ENCODE measurements around the gene RELN.
"Not testable (repeated sequence)": the region's sequence is repeated elsewhere in the genome, so short reads cannot be mapped to it uniquely, and the experiment has no call there.

The RELN gene

GRCh38 chr7:103940382-103941268, 48.8 kb downstream of the RELN start:
- DNase-seq, result no peak

DNA sequence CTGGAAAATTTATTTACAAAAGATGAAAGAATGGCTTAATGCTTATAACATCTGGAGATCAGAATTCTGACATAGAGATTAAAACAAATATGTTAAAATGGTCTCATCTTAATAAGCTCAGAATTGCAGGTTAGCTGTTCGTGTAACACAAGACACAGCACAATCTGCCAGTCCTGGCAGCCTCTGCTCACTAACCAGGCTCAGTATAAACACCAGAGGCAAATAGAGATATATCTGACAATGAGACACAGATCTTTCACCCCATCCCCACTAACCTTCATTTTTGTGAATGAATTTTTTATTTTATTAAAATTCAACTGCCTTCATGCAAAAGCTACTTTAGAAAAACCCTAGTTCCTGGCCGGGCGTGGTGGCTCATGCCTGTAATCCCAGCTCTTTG, 51.8 kb downstream of the RELN start:
- DNase-seq, result no peak

DNA sequence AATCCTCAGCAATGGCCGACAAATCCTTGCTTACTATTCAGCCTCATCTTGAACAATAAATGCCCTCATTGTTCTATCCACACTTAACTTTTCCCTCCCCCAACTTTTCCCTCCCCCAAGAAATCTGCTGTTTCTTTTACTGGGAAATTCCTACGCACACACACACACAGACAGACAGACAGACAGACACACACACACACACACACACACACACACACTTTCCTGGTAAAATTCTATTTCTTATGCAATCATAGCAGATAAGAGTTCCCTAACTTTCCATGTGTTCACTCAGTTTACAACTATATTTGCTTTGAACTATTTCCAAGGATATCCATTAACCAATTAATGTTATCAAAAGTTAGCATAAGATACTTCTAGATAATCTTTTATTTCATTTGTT, 52.9 kb downstream of the RELN start:
- no peak for DNase-seq

GRCh38 chr7:103934508-103934907, 55.0 kb downstream of the RELN start:
- DNase-seq, result no peak

GRCh38 chr7:103932389-103932788, 57.1 kb downstream of the RELN start:
- DNase-seq, result no peak

- no peak for DNase-seq
Measured at GRCh38 chr7:103929901-103930311, 59.6 kb downstream of the RELN start.

DNA sequence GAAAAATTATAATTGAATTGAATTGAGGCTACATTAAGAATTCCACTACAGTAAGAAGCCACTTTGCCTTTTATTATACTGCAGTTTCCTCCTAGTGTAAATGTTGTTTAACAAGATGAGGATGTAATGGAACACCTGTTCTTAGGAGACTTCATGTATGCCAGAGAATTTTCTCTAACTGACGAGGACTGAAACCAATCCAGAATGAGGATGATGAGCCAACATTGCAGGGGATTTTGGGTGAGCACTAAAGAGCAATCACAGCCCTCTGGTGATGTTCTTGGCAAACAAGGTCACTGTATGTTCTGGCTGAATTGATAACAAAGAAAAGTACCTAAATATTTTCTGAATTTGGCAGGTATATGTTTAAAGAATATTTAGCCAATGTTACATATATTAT, 60.9 kb downstream of the RELN start:
- no peak for DNase-seq

GRCh38 chr7:103924184-103924583, 65.3 kb downstream of the RELN start:
- no peak for DNase-seq

GRCh38 chr7:103922407-103922806, 67.1 kb downstream of the RELN start:
- no peak for DNase-seq

DNA sequence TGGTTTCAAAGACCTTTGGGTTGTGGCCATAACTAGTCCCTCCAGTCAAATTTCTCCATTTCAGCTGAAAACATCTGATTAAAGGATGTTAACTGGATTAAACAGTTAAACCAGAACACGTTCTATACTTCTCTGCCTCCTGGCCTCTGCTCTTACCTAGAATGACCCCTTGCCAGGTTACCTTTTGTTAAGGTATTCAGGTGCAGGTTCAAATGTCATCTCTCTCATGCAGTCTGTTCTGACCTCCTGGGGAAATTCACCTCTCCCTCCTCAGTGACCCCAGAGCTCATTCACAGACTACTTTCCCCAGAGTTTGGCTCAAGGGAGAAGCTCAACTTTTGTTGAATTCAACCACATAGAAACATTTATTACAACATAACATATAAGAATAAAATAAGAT, 67.8 kb downstream of the RELN start:
- no peak for DNase-seq

- no peak for DNase-seq
Measured at GRCh38 chr7:103919272-103919868, 70.1 kb downstream of the RELN start.

GRCh38 chr7:103918631-103919271, 70.7 kb downstream of the RELN start:
- no peak for DNase-seq

GRCh38 chr7:103915680-103916357, 73.6 kb downstream of the RELN start:
- DNase-seq, result no peak

DNA sequence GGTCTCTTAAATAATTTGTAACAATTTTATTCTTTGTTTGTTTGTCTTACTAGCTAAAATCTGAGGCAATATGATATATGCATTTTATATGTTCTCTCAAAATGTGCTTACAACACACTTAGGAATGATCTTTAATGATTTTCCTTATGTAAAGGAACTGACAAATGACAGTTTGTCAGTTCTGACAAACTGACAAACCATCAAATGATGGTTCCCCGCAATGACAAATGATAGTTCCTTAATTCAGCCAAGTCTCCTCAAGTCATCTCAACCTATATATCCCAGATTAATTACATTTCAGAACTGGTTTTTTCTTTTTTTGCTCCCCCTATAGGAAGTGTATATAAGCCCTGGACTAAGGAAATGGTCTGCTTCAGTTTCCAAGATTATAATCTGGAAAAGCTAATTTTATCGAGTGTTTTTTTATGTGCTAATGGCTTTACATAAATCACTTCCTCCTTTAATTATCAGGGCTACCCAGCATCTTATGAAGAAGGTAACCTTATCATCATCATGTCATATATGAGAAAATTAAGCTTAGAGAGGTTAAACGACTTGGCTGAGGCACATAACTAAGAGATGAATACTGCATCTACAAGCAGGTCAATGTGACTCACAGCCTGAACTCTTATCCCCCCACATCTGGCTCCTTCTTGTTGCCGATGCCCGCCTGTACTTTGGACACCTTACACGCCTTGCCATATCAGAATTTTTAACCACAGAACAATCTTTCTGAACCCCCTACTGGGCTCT, 75.1 kb downstream of the RELN start:
- no peak for DNase-seq

DNA sequence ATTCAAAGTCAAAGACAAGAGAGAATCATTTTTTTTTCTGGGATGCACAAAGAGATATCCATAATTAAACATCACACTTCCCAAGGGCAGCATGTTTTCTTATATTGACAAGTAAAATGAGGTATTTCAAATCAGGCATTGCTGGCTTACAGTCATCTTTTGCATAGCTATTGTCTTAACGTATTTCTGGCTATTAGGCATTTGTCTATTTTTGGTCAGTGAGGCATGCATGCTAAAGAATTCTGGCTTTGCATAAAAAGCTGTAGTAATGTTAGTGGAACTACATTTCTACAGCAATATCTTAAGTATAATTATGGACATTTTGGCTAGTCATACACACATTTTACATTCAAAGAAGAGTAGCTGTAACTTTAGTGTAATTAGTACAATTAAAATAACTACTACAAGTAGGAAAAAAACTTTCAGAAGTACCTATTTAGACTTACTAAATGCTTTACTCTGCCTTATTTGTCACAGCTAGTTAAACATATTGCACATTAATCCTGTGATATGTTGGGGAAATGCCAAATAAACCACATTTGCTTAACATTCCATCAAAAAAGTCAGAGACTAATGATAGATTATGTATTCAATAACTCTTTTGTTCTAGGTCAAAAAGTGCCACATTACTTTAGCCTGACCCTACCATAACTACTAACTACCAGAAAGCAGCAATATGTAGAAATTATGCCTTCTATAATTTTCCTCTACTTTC, 76.4 kb downstream of the RELN start:
- DNase-seq, result no peak

DNA sequence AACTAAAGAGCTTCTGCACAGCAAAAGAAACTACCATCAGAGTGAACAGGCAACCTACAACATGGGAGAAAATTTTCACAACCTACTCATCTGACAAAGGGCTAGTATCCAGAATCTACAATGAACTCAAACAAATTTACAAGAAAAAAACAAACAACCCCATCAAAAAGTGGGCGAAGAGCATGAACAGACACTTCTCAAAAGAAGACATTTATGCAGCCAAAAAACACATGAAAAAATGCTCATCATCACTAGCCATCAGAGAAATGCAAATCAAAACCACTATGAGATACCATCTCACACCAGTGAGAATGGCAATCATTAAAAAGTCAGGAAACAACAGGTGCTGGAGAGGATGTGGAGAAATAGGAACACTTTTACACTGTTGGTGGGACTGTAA, 78.4 kb downstream of the RELN start:
- DNase-seq, result not testable (repeated sequence)

DNA sequence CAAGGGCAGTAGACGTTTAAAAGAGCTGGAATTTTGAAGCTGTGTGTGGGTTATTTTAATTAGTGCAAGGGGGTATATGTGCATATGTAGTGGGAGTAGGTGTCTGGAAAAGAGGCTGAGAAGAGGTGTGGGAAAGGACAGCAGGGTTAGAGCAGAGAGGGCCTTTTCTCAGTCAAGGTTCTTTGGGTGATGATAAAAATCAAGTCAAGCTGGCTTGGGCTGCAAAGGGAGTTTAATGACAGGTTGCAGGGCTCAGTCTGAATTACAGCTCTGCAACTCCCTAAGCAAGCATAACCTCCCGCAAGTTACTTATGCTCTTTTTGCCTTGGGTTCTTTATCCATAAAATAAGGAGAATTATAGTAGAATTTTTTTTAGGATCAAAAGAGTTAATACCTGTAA, 83.5 kb downstream of the RELN start:
- peak; percentile 59 for DNase-seq

GRCh38 chr7:103902917-103903316, 86.5 kb downstream of the RELN start:
- DNase-seq, result no peak

DNA sequence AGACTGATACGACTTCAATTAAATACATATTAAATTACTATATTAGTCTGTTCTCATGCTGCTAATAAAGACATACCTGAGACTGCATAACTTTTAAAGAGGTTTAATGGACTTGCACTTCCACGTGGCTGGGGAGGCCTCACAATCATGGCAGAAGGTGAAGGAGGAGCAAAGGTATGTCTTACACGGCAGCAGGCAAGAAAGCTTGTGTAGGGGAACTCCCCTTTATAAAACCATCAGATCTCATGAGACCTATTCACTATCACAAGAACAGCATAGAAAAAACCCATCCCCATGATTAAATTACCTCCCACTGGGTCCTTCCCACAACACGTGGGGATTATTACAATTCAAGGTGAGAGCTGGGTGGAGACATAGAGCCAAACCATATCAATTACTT, 92.6 kb downstream of the RELN start:
- DNase-seq, result not testable (repeated sequence)

GRCh38 chr7:103894656-103895596, 94.5 kb downstream of the RELN start:
- DNase-seq, result no peak

GRCh38 chr7:103893350-103893749, 96.1 kb downstream of the RELN start:
- DNase-seq, result no peak
